ENCODE data around the gene TRIM3. TPM values are rescaled to one million over a fixed set of nuclear protein-coding genes. Genes with fewer than 3 reads are reported as not detected.

The TRIM3 gene
- total RNA-seq, 1 experiment from 2014 or later: 14.4 TPM

DNA sequence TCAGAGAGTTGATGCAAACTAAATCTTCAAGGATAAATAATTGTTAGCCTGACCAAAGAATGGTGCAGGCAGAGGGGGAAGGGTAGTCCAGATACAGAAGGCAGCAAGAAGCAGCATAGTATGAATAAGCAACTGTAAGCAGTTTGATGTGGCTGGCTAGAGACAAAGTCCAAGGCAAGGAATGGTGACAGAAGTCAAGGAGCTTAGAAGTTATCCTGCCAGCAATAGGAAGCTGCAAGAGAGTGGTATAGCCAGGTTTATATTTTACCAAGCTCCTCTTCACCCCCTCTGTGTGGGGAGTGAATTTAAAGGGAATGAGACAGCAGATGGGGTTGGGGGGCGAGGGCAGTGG lies 14.7 kb downstream of the TRIM3 start:
- H2BK120ac ChIP-seq (ENCODE audit: low read depth, low read length, poor library complexity, severe bottlenecking): no peak overlapping the region
- H2BK15ac ChIP-seq (ENCODE audit: low read depth, low read length): no peak overlapping the region
- H3K27ac ChIP-seq (ENCODE audit: insufficient read length, low read depth, low read length): no peak overlapping the region
- H2BK5ac ChIP-seq (ENCODE audit: insufficient read length, low read length): no peak overlapping the region
- Mint-ChIP-seq H3K27ac (no peak overlapping the region), H3K9me3 (no peaks in the 10 kb centered on the region), H3K36me3 (ENCODE audit: insufficient read depth in 1 of 3, low read depth in 3 of 3) (peaks cover 0 to 29% (median 6%) of the 10 kb centered on the region in 3 experiments; a peak in 3 of 7 replicates), H3K4me1 (no peaks in the 10 kb centered on the region), H3K4me3 (no peak overlapping the region), H3K27me3 (ENCODE audit: low read depth) (no peaks in the 10 kb centered on the region)
- no peak overlapping the region for H4K91ac ChIP-seq (ENCODE audit: insufficient read length, low read depth, low read length)
- no CpG with 5 or more reads among the region's 1 CpG for WGBS (ENCODE audit: extremely low coverage, insufficient read length, low lambda C conversion rate)
- no peak overlapping the region for H2AK5ac ChIP-seq (ENCODE audit: insufficient read length, low read length)
- H4K20me1 ChIP-seq (ENCODE audit: control insufficient read depth, insufficient read depth, insufficient read length): no peaks in the 10 kb centered on the region
- TF ChIP-seq, protein P1, sequence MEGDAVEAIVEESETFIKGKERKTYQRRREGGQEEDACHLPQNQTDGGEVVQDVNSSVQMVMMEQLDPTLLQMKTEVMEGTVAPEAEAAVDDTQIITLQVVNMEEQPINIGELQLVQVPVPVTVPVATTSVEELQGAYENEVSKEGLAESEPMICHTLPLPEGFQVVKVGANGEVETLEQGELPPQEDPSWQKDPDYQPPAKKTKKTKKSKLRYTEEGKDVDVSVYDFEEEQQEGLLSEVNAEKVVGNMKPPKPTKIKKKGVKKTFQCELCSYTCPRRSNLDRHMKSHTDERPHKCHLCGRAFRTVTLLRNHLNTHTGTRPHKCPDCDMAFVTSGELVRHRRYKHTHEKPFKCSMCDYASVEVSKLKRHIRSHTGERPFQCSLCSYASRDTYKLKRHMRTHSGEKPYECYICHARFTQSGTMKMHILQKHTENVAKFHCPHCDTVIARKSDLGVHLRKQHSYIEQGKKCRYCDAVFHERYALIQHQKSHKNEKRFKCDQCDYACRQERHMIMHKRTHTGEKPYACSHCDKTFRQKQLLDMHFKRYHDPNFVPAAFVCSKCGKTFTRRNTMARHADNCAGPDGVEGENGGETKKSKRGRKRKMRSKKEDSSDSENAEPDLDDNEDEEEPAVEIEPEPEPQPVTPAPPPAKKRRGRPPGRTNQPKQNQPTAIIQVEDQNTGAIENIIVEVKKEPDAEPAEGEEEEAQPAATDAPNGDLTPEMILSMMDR (conservative IDR thresholded peaks at IDR 0.05): no peak
- H2BK12ac ChIP-seq (ENCODE audit: insufficient read length, low read depth, low read length): no peak overlapping the region
- no peak overlapping the region for H2BK20ac ChIP-seq (ENCODE audit: low read depth, low read length, poor library complexity, severe bottlenecking)
- no peak overlapping the region for H4K5ac ChIP-seq (ENCODE audit: insufficient read length, low read depth, low read length)
- H3K4me2 ChIP-seq (ENCODE audit: insufficient read depth, insufficient read length, low read length): no peak overlapping the region
- H3K23ac ChIP-seq (ENCODE audit: insufficient read length, low read depth, low read length): no peak overlapping the region
- no peaks in the 10 kb centered on the region for H3K4me1 ChIP-seq (ENCODE audit: insufficient read depth, low read length)
- H3K9me3 ChIP-seq (ENCODE audit: control insufficient read depth, low read depth, low read length): no peaks in the 10 kb centered on the region
- H3K18ac ChIP-seq (ENCODE audit: insufficient read length, low read depth, low read length): no peak overlapping the region
- no peaks in the 10 kb centered on the region for H3K79me1 ChIP-seq (ENCODE audit: insufficient read depth, low read depth, low read length, poor library complexity, severe bottlenecking)
- no peak overlapping the region for H3K56ac ChIP-seq (ENCODE audit: insufficient read length, low read depth, low read length)
- H3K79me2 ChIP-seq (ENCODE audit: insufficient read depth, low read length): no peaks in the 10 kb centered on the region
- no peak overlapping the region for H3K9ac ChIP-seq (ENCODE audit: extremely low read depth, insufficient read length, low read length)
- no peak overlapping the region for H4K8ac ChIP-seq (replicated peaks; ENCODE audit: insufficient read length, low read depth, low read length)
- no peak overlapping the region for H3K14ac ChIP-seq (ENCODE audit: insufficient read depth, low read length)
- H2AFZ ChIP-seq (ENCODE audit: low read length): no peak overlapping the region
- no peak for DNase-seq
- no peak overlapping the region for H3T11ph ChIP-seq (ENCODE audit: low read length)
- no peaks in the 10 kb centered on the region for H3K23me2 ChIP-seq (ENCODE audit: insufficient read length, low read depth, low read length, poor library complexity, severe bottlenecking)
- no peaks in the 10 kb centered on the region for H3K27me3 ChIP-seq (ENCODE audit: insufficient read depth, low read length)
- H3K4ac ChIP-seq (ENCODE audit: low read depth, low read length): no peak overlapping the region

All from H9 (cell line).